GM18517 (cell line): ENCODE data around the gene MGA.
A peak's percentile ranks its signal among the peaks of the same experiment; 100 is the strongest.

ENCODE experiments used
- ATAC-seq: cut with Tn5 transposase; IDR thresholded peaks from one replicate; pipeline ENCODE4 v1.9.1; 2021; ENCODE audit warnings: mild to moderate bottlenecking, moderate library complexity; ENCODE audit not compliant: unreplicated experiment

Gene MGA

DNA sequence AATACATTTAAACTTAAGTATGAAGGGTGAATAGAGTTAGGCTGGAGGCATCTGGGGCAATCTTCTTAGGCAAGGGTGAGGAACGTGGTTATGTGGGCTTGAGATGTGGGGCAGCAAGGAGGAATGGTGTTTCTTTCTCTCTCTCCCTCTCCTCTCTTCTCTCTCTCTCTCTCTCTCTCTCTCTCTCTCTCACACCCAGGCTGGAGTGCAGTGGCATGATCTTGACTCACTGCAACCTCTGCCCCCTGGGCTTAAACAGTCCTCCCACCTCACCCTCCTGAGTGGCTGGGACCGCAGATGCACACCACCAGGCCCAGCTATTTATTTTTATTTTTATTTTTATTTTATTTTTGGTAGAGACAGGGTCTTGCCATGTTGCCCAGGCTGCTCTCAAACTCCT, 4.0 kb upstream of the MGA start:
- no peak for ATAC-seq

DNA sequence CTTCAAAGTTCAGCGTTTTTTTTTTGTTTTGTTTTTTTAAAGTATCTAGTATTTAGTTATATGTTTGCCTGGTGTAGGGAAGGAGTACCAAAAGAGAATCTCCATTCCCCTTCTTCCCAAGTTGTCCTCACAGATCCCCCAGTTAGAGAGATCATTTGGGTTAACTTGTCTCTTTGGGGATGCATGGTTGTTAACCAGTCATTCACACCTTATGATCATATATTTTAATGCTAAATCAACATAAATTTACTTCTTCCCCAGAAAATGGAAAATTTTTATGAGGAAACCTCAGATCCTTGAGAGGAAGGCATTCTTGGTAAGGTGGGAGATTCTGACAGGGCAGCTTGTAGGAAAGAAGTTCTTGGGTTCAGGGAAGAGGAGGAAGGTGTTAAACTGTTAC, 1.5 kb upstream of the MGA start:
- no peak for ATAC-seq

DNA sequence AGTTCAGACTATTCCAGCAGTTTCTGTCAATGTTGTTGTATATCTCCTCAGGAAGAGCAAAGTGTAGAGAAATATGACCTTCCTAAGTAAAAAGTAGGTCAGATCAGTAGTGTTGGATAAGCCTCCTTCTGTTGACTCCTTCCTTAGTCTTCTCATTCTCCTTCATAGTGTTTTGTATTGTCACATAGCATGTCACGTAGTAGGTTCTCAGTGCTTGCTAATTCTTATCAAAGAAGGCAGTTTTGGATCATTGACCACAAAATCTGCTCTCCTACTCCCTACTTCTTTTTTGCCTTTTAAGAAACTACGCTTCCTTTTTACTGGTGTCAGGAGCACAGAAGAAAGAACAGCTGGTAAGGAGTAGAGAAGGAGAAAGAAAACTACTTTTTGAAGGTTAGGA, 1.0 kb upstream of the MGA start:
- ATAC-seq: no peak

DNA sequence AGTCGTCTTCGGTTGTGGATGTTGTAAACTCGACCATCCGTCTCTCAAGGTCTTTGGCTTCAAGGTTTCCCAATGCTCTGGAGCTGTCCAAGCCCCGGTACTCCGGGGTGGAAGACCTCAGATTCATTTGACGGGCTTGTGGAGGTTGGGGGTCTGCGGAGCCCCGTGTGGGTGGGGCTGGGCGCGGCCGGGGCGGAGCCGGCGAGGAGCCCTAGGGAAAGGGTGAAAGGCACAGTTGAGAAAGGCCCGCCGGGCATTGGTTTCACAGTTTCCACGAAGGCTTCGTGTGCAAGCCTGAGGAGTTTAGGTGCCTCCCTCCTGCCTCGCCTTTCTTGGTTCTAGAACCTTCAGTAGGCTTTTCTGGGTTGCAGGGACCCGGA, 360 bp upstream of the MGA start:
- ATAC-seq: no peak

DNA sequence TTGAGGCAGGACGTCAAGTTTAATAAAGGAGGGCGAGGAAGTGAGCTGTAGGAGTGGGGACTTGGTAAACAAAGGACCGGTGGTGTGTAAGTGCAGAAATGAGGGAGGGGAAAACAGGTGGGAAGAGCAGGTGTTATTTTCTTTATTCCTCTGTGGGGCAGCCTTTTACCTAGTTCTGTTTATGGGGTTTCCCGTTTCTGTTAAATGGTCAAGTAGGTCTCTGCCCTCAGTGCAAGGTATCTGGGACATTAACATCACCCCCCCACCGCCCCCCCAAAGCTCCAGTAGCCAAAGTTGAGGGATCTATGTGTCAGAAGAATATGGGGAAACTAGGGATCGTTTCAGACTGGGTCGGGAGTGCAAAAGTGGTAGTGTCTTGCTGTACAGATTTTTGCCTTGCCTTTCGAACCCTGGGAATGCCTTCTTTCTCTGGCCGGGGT, 893 bp downstream of the MGA start:
- ATAC-seq: peak; percentile 1

DNA sequence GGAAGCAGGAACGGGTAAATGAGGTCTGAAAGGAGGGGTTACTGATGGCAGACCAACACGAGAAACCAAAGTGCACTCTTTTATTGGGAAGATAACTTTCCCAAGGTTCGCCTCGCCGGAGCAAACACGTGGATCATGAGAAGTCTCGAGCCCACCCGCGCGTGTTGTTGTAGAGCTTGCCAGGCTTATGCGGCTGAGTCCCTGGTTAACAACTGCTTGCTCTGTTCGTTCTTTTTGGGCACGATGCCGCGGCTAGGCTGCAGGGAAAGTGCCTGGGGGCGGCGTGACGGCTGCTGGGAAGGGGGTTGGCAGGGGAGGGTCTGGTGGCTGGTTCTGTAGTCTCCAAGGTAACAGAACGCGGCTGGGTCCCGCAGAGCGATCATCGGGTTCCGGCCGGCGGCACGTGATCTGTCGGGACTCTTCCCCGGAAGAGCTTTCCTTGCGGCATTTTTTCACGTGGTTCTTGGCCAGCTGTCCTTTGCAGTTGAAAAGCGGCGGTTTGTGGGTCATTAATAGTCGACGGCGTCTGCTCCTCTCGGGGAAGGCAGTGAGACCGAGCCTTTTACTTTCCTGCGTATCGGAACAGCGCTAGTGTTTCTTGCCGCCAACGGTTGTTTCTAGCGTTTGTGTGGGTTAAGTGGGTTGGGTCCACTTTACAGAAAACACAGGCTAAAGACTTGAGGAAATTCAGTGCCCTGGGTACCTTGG, 1.5 kb downstream of the MGA start:
- no peak for ATAC-seq

DNA sequence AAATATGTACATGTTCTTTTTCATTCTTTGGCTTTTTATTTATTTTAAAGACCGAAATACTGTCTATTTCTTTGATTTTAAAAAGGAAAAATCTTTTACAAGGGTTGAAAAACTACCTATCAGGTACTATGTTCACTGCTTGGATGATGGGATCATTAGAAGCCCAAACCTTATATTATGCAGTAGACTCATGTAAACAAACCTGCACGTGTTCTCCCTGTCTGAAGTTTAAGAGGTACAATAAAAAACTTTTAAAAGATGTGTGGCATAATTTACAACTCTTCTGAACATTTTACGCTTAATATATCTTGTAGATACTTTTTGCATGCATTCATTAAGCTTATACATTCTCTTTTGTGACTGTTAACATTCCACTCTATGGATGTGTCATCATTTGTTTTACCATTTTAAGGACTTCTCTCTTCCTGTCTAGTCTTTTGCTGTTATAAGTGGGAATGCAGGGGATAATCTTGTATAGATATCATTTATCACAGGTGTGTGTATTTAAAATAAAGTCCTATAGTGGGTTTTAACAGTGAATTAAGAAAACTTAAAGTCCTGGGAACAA, 6.2 kb downstream of the MGA start:
- no peak for ATAC-seq

DNA sequence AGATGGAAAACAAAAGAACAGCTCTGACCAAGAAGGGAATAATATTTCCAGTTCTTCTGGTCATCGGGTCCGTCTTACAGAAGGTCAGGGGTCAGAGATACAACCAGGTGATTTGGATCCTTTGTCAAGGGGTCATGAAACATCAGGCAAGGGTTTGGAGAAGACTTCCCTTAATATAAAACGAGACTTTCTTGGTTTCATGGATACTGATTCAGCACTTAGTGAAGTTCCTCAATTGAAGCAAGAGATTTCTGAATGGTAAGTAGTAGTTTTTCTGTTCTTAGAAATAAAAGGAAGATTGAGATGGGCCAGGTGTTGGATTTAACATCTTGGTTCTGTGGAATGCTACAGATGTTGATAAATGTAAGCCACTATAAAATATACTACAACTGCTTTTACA, 9.5 kb downstream of the MGA start:
- ATAC-seq: no peak

DNA sequence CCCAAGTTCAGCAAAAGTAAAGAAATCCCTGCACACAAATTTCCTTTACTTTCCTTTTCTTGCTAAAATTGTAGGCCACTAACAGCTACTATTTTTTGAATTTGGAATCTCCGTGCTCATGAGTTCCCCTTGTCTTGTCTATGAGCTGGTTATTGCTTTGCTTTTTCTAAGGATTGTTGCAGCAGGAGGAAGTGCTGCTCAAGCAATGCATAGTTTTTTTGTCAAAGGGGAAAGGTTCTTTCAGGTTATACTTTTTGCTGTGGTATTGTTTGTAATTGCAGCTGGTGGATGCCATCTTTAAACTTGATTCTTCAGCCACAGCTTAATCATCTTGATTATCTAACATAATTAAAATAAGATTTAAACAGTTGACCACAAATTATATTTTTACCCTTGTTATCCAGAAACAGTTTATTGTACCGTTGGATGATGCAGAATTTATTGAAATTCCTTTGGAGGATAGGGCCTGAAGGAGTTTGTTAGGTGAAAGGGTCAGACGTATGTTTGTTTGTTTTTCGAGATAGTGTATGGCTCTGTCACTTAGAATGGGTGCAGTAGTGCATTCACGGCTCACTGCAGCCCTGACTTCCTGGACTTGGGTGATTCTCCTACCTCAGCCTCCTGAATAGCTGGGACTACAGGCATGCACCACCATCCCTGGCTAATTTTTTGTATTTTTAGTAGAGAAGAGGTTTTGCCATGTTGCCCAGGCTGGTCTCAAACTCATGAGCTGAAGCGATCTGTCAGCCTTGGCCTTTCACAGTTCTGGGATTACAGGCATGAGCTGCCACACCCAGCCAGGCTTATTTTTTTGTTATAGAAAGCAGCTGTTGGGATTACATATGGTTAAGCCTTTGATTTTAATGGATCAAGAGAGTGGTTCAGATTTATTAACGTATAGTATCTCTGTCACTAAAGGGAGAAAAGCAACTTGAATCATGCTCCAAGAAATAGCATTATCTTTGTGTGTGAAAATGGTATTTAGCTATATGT, 11.7 kb downstream of the MGA start:
- no peak for ATAC-seq

DNA sequence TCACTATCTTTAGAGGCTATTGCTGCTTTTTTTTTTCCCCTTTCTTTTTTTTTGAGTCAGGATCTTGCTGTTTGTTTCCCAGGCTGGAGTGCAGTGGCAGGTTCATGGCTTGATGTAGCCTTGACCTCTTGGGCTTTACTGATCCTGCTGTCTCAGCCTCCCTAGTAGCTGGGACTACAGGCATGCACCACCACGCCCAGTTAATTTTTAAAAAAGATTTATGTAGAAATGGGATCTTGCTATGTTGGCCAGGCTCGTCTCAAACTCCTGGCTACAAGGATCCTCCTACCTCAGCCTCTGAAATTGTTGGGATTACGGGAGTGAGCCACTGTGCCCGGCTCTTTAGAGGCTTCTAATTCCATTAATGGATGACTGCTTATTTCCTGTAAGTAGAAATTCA, 15.1 kb downstream of the MGA start:
- ATAC-seq: no peak

DNA sequence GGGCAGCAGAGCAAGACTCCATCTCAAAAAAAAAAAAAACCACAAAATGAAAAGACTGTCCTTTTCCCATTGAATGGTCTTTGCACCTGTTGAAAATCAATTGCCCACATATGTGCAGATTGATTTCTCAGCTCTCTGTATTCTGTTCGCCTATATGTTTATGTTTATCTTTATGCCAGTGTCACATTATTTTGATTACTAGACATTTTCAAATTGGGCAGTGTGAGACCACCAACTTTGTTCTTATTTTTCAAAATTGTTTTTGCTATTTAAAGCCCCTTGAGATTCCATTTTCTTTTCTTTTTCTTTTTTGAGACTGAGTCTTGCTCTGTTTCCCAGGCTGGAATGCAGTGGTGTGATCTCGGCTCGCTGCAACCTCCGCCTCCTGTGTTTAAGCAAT, 18.5 kb downstream of the MGA start:
- ATAC-seq: no peak

DNA sequence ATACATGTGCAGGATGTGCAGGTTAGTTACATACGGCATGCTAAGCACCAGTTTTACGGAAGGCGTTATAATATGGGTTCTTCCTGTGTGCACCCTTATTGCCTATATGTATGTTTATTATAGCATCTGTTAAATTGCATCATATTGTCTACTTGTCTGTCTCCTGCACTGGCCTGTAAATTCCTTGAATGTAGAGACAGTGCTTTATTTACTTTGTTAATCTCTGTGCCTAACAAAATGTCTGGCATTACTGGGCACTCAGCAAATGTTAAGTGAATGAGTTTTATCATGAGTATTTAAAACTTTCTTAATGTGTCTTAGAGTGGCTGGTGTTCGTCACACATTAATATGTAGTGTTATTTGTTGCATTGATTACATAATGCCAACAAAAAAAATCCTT, 23.8 kb downstream of the MGA start:
- no peak for ATAC-seq

DNA sequence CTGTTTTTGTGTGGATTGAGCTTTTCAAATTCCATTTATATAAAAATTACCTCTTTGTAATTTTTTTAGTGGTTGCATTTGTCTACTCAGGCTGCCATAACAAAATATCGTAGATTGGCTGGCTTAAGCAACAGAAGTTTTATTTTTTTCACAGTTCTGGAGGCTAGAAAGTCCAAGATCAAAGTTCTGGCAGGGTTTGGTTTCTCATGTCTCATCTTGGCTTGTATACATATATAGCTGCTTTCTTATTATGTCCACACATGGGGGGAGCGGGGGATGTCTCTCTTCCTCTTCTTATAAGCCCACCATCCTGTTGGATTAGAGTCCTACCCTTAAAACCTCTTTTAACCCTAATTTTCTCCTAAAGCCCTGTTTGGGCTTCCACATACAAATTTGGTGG, 28.5 kb downstream of the MGA start:
- no peak for ATAC-seq

DNA sequence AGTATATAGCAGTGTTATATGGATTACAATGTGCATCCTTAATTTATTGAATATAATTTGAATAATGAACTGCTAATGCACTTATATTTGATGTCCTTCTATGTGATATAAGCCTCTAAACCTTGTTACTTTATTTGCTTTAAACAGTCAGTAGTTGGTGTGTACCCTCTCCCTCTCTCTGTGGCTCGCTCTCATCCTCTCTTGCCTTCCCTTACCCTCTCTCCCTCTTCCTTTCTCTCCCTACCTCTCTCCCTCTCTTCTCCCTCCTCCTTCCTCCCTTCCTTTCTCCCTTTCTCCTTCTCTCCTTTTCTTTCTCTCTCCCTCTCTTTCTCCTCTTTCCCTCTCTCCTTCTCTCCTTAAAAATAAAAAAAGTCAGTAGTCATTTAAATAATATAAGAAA, 28.9 kb downstream of the MGA start:
- no peak for ATAC-seq

DNA sequence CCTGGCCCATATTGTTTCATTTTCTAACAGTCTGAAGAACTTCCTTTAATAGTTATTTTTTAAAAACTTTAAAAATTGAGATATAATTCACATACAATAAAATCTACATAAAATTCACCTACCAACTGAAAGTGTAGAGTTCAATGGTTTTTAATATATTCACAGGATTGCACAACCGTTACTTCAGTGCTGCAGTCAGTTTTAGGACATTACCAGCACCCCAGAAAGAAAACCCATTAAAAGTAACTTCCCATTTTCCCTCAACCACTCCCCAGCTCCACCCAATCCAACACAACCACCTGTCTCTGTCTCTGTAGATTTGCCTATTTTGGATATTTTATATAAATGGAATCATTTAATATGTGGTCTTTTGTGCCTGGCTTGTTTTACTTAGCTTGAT, 29.6 kb downstream of the MGA start:
- no peak for ATAC-seq

DNA sequence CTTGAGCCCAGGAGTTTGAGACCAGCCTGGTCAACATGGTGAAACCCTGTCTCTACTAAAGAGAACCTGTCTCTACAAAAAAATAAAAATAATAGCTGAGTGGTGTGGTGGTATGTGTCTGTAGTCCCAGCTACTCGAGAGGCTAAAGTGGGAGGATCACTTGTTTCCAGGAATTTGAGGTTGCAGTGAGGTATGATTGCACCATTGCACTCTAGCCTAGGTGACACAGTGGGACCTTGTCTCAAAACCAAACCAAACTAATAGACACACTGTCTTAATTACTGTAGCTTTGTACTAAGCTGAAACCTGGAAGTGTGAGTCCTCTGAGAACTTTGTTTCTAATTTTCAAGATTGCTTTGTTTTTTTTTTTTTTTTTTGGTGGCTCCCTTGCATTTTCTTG, 30.4 kb downstream of the MGA start:
- no peak for ATAC-seq

DNA sequence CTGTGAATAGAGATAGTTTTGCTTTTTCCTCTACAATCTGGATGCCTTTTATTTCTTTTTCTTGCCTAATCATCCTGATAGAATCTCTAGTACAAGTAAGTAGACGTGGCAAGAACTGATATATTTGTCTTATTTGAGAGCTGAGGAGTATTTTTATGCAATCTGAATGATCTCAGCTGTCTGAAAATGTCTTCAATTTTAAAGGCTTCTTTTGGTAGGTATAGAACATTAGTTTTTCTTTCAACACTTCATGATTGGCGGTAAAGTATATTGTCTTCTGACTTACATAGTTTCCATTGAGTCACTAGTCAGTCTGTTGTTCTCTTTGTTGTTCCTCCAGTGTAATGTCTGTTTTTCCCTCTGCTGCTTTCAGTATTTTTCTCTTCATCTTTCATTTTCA, 31.3 kb downstream of the MGA start:
- ATAC-seq: no peak

DNA sequence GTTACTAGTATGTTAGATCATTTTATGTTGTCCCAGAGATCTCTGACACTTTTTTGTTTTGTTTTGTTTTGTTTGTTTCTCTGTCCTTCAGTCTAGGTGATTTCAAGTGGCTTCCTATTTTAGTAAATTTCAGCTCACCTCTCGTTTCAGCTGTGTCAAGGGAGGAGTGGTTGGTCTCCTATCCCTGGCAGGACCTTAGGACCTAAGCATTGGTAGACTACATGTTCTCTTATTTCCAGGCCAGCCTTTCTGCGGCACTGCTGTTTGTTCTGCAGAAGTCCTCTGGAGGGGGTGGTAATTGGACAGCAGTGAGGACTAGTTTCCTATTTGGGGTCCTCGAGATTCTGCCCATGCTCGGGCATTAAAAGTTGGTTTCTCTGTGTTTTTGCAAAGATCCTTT, 31.8 kb downstream of the MGA start:
- no peak for ATAC-seq

DNA sequence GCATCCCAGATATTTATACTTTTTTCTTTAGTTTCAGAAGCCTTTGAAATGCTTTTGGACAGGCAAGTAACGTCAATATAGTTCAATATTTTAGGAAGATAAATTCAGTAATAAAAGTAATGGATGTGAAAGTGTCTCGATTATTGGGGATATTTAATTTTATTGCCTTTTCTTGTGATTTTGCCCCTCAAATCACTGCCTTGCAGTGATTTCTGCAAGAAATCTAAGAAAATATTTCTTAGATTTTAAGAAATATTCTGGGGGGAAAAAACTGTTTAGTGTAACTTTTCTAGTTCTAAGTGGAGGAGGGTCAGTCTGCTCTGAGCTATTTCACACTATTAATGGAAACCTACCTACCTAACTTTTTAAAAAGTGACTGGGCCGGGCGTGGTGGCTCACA, 33.6 kb downstream of the MGA start:
- no peak for ATAC-seq

DNA sequence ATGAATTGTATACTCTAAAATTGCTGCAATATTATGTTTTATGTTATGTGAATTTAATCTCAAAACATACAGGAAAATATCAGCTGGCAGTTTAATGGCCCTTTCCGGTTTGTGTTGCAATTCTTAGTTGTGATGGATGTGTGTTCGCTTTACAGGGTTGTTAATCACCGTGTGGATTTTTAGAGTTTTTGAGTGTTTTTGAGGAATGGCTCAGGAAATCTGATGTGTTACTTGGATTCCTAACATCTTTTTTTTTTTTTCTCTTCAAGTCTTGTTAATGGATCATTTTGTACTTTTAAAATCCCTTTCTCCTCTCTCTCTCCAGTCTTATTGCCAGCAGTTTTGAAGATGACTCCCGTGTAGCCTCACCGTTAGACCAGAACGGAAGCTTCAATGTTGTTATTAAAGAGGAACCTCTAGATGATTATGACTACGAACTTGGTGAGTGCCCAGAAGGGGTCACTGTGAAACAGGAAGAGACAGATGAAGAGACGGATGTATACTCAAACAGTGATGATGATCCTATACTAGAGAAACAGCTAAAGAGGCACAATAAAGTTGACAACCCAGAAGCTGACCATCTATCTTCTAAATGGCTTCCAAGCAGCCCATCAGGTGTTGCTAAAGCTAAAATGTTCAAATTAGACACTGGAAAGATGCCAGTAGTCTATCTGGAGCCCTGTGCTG, 35.7 kb downstream of the MGA start:
- ATAC-seq: no peak

DNA sequence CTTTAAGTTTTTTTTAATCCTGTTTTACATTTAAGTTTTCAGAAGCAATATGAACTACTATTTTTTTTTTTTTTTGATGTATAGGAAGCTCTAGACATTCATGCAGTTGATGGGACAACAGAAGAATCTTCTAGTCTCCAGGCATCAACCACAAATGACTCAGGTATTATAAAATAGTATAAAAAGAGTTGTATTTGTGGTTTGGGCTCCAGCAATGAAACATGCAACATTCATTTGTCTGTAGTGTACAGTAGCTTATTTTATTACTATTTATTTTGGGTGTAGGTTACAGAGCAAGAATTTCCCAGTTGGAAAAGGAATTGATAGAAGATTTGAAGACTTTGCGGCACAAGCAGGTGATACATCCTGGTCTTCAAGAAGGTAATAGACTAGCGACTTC, 38.6 kb downstream of the MGA start:
- no peak for ATAC-seq
